Stimulated activated CD4-positive, alpha-beta T cell treated with anti-CD3 and anti-CD28 coated beads, TNF-alpha, amount 100 ng/mL, for 4 hours (primary cell): Measurements from ENCODE around the gene TRIP6.
"Not testable (repeated sequence)": the region's sequence is repeated elsewhere in the genome, so short reads cannot be mapped to it uniquely, and the experiment has no call there.

ENCODE experiments used
- DNase-seq, 3 experiments: peaks; one replicate each; pipeline ENCODE4 v3.0.0-alpha.2; 2020; ENCODE audit warnings: low read depth in 3 of 3

TRIP6 gene

GRCh38 chr7:100914208-100914878 lies 47.2 kb downstream of the TRIP6 start:
- no peak for DNase-seq

GRCh38 chr7:100914879-100915447 lies 47.8 kb downstream of the TRIP6 start:
- DNase-seq: no peak

- DNase-seq: not testable (repeated sequence)
Observed at GRCh38 chr7:100919335-100919734, 52.1 kb downstream of the TRIP6 start.

GRCh38 chr7:100919779-100920437 lies 52.7 kb downstream of the TRIP6 start:
- not testable (repeated sequence) for DNase-seq

GRCh38 chr7:100921039-100921438 lies 53.9 kb downstream of the TRIP6 start:
- DNase-seq: no peak
